Measurements from ENCODE around the gene PLA2G1B.

The PLA2G1B gene

DNA sequence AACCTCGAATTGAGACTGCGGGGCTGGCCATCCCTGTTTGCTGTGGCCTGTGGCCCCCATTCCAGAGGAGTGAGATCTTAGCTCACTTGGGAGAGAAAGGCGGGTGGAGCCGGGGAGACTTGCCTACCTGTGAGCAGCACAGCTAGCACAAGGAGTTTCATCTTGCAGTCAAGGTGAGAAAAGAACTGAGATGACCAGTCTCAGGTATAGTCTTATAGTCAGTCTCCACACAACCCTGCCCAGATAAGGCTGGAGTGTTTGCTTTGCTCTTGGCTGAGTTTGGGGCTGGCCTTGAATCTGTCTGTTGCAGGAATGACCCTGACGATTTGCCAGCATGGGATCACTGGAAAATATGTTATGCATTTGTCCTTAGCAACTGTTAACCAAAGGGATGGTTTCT is at the start of gene PLA2G1B:
Gene PLA2G1B, minus strand, starts transcription at position 187 of the 400 bp plus-strand sequence. Its CDS starts 26 bp downstream, at position 161.
- no peak within 1 kb of the TSS for H3K27ac ChIP-seq (ENCODE audit: low read length)
- H3K27me3 ChIP-seq (ENCODE audit: control insufficient read depth, insufficient read depth, low read length), result no peaks in the 10 kb centered on the region
- DNase-seq (ENCODE audit: low read depth, low spot score), result no peak
- no peaks in the 10 kb centered on the region for H3K4me1 ChIP-seq (ENCODE audit: control insufficient read depth, insufficient read depth, low read length)
- WGBS (ENCODE audit: insufficient coverage, insufficient read length), result no CpG with 5 or more reads among the region's 5 CpGs
- H3K9me3 ChIP-seq (ENCODE audit: control insufficient read depth, insufficient read depth, low read length), result no peaks in the 10 kb centered on the region
- H3K36me3 ChIP-seq (ENCODE audit: control insufficient read depth, insufficient read depth, low read length), result no peaks in the 10 kb centered on the region
- no peak within 1 kb of the TSS for H3K4me3 ChIP-seq (ENCODE audit: low read length)

DNA sequence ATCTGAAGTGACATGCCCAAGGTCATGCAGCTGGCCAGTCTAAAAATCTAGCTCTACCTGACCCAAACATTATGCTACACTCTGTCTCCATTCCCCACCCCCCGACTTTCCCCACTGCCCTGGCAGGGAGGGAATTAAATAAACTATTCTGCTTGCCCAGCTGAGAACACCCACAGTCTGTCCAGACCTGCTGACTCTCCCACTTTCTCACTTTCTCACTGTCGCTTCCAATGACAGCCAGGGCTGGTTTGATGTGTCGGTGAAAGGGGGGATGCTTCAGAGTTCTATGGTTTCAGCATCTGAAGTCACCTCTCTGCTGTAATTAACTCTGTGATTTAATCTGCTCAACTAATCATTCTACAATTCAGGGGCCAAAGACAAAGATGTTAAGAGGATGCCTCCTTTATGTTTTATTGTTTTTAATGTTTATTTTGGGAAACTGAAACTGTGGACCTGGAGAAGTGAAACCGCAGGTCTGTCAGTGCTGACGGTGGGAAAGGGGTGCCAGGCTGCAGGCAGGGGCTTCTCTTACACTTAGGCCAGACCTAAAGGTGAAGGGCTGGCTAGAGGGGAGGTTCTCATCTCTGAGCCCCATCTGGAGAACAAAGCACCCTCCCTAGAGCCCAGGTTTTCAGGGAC is 49.5 kb upstream of the PLA2G1B start:
- no peak overlapping the region for H3K27ac ChIP-seq (ENCODE audit: low read length)
- no peaks in the 10 kb centered on the region for H3K36me3 ChIP-seq (ENCODE audit: control insufficient read depth, insufficient read depth, low read length)
- H3K4me3 ChIP-seq (ENCODE audit: low read length), result no peak overlapping the region
- WGBS (ENCODE audit: insufficient coverage, insufficient read length), result no CpG with 5 or more reads among the region's 5 CpGs
- no peak for DNase-seq (ENCODE audit: low read depth, low spot score)
- no peaks in the 10 kb centered on the region for H3K9me3 ChIP-seq (ENCODE audit: control insufficient read depth, insufficient read depth, low read length)
- H3K27me3 ChIP-seq (ENCODE audit: control insufficient read depth, insufficient read depth, low read length), result no peaks in the 10 kb centered on the region
- no peaks in the 10 kb centered on the region for H3K4me1 ChIP-seq (ENCODE audit: control insufficient read depth, insufficient read depth, low read length)

- no CpG with 5 or more reads among the region's 5 CpGs for WGBS (ENCODE audit: insufficient coverage, insufficient read length)
- H3K27ac ChIP-seq (ENCODE audit: low read length), result no peak overlapping the region
Measured at GRCh38 chr12:120376416-120376815, 48.8 kb upstream of the PLA2G1B start.

DNA sequence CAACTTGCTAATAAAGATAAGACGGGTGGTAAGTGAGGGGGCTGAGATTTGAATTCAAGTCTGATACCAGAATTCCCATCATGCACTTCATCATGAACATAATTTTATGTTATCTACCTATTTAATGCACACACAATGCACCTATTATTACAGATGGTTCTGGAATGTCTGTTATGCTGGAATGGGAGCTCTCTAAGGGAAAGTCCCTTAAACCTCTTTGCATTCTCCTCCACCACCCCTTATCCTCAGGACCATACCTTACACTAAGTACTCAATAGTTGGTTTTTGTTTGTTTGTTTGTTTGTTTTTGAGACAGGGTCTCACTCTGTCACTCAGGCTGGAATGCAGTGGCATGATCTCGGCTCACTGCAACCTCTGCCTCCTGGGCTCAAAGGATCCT is 48.4 kb upstream of the PLA2G1B start:
- Histone ChIP-seq H3K27ac (ENCODE audit: low read length) (no peak overlapping the region), H3K27me3 (ENCODE audit: control insufficient read depth, insufficient read depth, low read length) (0 out of 2 replicates have a peak, but pooled peaks cover 2% of the 10 kb centered on the region), H3K9me3 (ENCODE audit: control insufficient read depth, insufficient read depth, low read length) (no peaks in the 10 kb centered on the region), H3K36me3 (ENCODE audit: control insufficient read depth, insufficient read depth, low read length) (no peaks in the 10 kb centered on the region), H3K4me3 (ENCODE audit: low read length) (no peak overlapping the region), H3K4me1 (ENCODE audit: control insufficient read depth, insufficient read depth, low read length) (peaks cover under 1% of the 10 kb centered on the region; the same call in 1 of the 2 replicates)
- no CpG with 5 or more reads among the region's 2 CpGs for WGBS (ENCODE audit: insufficient coverage, insufficient read length)
- no peak for DNase-seq (ENCODE audit: low read depth, low spot score)

More at GRCh38 chr12:120376416-120376815, 48.8 kb upstream of the PLA2G1B start:
- Histone ChIP-seq H3K27me3 (ENCODE audit: control insufficient read depth, insufficient read depth, low read length) (0 out of 2 replicates have a peak, but pooled peaks cover 2% of the 10 kb centered on the region), H3K4me1 (ENCODE audit: control insufficient read depth, insufficient read depth, low read length) (no peaks in the 10 kb centered on the region), H3K9me3 (ENCODE audit: control insufficient read depth, insufficient read depth, low read length) (no peaks in the 10 kb centered on the region), H3K4me3 (ENCODE audit: low read length) (no peak overlapping the region), H3K36me3 (ENCODE audit: control insufficient read depth, insufficient read depth, low read length) (no peaks in the 10 kb centered on the region)
- DNase-seq (ENCODE audit: low read depth, low spot score), result no peak

DNA sequence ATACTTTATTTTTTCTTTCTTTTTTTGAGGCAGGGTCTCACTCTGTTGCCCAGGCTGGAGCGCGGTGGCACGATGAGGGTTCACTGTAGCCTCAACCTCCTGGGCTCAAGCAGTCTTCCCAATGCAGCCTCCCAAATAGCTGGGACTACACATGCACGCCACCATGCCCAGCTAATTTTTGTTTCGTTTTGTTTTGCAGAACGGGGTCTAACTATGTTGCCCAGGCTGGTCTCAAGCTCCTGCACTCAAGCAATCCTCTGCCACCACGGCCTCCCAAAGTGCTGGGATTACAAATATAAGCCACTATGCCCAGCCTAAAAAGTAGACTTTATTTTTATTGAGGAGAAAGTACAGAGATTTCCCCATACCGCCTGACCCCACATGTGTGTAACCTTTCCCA is 46.1 kb upstream of the PLA2G1B start:
- peaks cover 5% of the 10 kb centered on the region; the same call in 1 of the 2 replicates for H3K4me1 ChIP-seq (ENCODE audit: control insufficient read depth, insufficient read depth, low read length)
- no CpG with 5 or more reads among the region's 8 CpGs for WGBS (ENCODE audit: insufficient coverage, insufficient read length)
- H3K27ac ChIP-seq (ENCODE audit: low read length), result no peak overlapping the region
- H3K4me3 ChIP-seq (ENCODE audit: low read length), result no peak overlapping the region
- H3K9me3 ChIP-seq (ENCODE audit: control insufficient read depth, insufficient read depth, low read length), result no peaks in the 10 kb centered on the region
- peaks cover 6% of the 10 kb centered on the region; the same call in 1 of the 2 replicates for H3K27me3 ChIP-seq (ENCODE audit: control insufficient read depth, insufficient read depth, low read length)
- no peaks in the 10 kb centered on the region for H3K36me3 ChIP-seq (ENCODE audit: control insufficient read depth, insufficient read depth, low read length)
- no peak for DNase-seq (ENCODE audit: low read depth, low spot score)

DNA sequence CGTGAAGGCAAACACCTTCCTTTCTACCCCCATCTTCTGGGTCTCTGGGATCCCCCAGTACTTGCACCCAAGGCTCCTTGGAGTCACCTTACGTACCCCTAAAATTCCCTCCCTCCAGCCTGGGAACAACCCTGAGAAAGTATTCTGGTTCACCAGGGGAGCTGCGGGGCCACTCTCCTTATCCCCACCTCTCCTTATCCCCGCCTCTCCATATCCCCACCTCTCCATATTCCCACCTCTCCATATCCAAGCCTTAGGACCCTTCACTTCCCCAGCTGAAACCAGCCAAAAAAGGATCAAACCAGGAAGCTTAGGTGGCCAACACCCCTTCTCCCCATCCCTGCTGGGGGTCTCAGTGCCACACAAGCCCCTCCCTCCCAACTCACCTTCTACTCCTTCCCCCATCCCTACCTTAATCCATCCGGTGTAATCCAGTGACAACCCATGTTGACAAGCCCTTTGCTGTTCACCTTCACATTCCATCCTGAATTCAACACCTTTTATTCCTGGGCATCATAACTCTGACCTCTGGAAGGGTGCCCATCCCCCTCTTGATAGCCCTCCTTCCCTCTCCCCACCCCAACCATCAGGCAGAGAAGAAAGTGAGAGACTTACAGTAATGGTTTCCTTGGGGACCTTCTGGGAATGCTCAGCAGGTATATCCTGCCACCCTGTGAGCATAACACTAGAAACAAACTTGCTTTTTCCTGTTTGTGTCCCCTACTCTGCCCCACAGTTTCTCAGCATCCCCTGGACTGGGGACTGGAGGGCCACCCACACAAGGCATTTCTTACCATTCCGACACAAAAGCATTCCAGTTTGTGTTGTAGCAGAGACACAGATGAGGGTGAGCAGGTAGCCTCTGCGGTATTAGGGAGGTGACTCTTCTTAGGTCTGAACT is 43.0 kb upstream of the PLA2G1B start:
- Histone ChIP-seq H3K4me1 (ENCODE audit: control insufficient read depth, insufficient read depth, low read length) (peaks cover 5% of the 10 kb centered on the region; the same call in 1 of the 2 replicates), H3K27me3 (ENCODE audit: control insufficient read depth, insufficient read depth, low read length) (peaks cover 6% of the 10 kb centered on the region; the same call in 1 of the 2 replicates), H3K27ac (ENCODE audit: low read length) (no peak overlapping the region), H3K9me3 (ENCODE audit: control insufficient read depth, insufficient read depth, low read length) (no peaks in the 10 kb centered on the region), H3K36me3 (ENCODE audit: control insufficient read depth, insufficient read depth, low read length) (no peaks in the 10 kb centered on the region), H3K4me3 (ENCODE audit: low read length) (peak overlapping the region; percentile 64; the same call in 1 of the 2 replicates)
- DNase-seq (ENCODE audit: low read depth, low spot score), result no peak
- no CpG with 5 or more reads among the region's 7 CpGs for WGBS (ENCODE audit: insufficient coverage, insufficient read length)

GRCh38 chr12:120369603-120370342 is 42.2 kb upstream of the PLA2G1B start:
- peaks cover 6% of the 10 kb centered on the region; the same call in 1 of the 2 replicates for H3K27me3 ChIP-seq (ENCODE audit: control insufficient read depth, insufficient read depth, low read length)
- no peak overlapping the region for H3K27ac ChIP-seq (ENCODE audit: low read length)
- DNase-seq (ENCODE audit: low read depth, low spot score), result no peak
- peak overlapping the region; percentile 64; the same call in 1 of the 2 replicates for H3K4me3 ChIP-seq (ENCODE audit: low read length)
- no peaks in the 10 kb centered on the region for H3K9me3 ChIP-seq (ENCODE audit: control insufficient read depth, insufficient read depth, low read length)
- no CpG with 5 or more reads among the region's 26 CpGs for WGBS (ENCODE audit: insufficient coverage, insufficient read length)
- H3K36me3 ChIP-seq (ENCODE audit: control insufficient read depth, insufficient read depth, low read length), result no peaks in the 10 kb centered on the region
- H3K4me1 ChIP-seq (ENCODE audit: control insufficient read depth, insufficient read depth, low read length), result peaks cover 5% of the 10 kb centered on the region; the same call in 1 of the 2 replicates

- Histone ChIP-seq H3K9me3 (ENCODE audit: control insufficient read depth, insufficient read depth, low read length) (no peaks in the 10 kb centered on the region), H3K27me3 (ENCODE audit: control insufficient read depth, insufficient read depth, low read length) (peaks cover 6% of the 10 kb centered on the region; the same call in 1 of the 2 replicates), H3K4me1 (ENCODE audit: control insufficient read depth, insufficient read depth, low read length) (peaks cover 5% of the 10 kb centered on the region; the same call in 1 of the 2 replicates), H3K27ac (ENCODE audit: low read length) (no peak within 1 kb of the TSS), H3K4me3 (ENCODE audit: low read length) (peak within 1 kb of the TSS; percentile 64), H3K36me3 (ENCODE audit: control insufficient read depth, insufficient read depth, low read length) (no peaks in the 10 kb centered on the region)
- no peak for DNase-seq (ENCODE audit: low read depth, low spot score)
- no CpG with 5 or more reads among the region's 119 CpGs for WGBS (ENCODE audit: insufficient coverage, insufficient read length)
Measured at GRCh38 chr12:120368789-120369602, 41.4 kb upstream of the PLA2G1B start, which contains the start of gene MSI1. Gene MSI1 (minus strand): TSS chr12:120369164. CDS start chr12:120369091, 73 bp downstream.

DNA sequence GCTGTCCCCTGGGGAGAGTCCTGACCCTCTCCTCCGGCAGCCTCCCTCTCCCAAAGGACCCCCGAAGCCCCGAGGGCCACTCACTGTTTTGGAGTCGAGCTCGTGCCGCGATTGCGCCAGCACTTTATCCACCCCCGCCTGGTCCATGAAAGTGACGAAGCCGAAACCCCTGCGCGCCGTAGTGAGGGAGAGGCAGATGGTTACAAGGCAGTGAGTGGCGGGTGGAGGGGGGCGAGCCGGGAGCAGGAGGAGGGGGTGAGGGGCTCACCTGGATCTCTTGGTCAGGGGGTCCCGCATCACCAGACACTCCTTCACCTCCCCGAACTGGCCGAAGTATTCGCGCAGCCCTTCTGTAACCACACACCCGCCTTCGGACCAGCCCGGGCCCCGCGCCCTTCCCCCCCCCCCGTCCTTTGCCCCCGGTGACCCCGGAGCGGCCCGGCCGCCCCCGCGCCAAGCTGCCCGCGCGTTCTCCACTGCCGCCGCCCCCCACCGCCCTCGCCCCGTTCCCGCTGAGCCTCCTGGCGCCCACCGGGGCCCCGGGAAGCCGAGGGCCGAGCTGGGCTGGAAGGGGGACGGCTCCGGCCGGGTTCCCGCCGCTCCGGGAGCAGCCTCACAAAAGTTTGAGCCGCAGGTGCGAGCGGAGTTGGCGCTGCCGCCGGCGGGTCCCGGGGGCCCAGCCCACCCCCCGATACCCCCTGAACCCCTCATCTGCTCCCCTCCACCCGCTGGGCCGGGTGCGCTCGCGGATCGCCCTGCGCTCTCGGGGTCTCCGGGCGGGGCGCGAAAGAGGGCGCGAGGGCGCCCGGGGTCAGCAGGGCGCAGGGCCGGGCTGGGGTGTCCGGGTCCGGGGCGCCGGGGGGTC is 40.6 kb upstream of the PLA2G1B start:
- peak overlapping the region; percentile 64 for H3K4me3 ChIP-seq (ENCODE audit: low read length)
- H3K36me3 ChIP-seq (ENCODE audit: control insufficient read depth, insufficient read depth, low read length), result no peaks in the 10 kb centered on the region
- H3K4me1 ChIP-seq (ENCODE audit: control insufficient read depth, insufficient read depth, low read length), result peaks cover 5% of the 10 kb centered on the region; the same call in 1 of the 2 replicates
- H3K9me3 ChIP-seq (ENCODE audit: control insufficient read depth, insufficient read depth, low read length), result no peaks in the 10 kb centered on the region
- peaks cover 6% of the 10 kb centered on the region; the same call in 1 of the 2 replicates for H3K27me3 ChIP-seq (ENCODE audit: control insufficient read depth, insufficient read depth, low read length)
- no CpG with 5 or more reads among the region's 86 CpGs for WGBS (ENCODE audit: insufficient coverage, insufficient read length)
- no peak overlapping the region for H3K27ac ChIP-seq (ENCODE audit: low read length)
- no peak for DNase-seq (ENCODE audit: low read depth, low spot score)

Data from iPS DF 6.9 (cell line).